Measurements from ENCODE around the gene NAGLU. TPM values are rescaled to one million over a fixed set of nuclear protein-coding genes. Genes with fewer than 3 reads are reported as not detected.

NAGLU gene
- total and polyA plus RNA-seq, 2 of the 13 experiments (the other 11 are each of a cell fraction or from before 2014, with no cell fraction given) = 28.2 to 40.1 TPM

- TF ChIP-seq ZNF510 (CRISPR knock-in tag; IDR thresholded peaks at IDR 0.05; ENCODE audit: low read depth) = no peak; the same call in 1 of the 2 replicates
- 0 out of 2 replicates have a peak, but pooled peaks have one; percentile 20 for TF ChIP-seq MAZ (IDR thresholded peaks at IDR 0.05; ENCODE audit: borderline replicate concordance, low read depth, low read length)
- peak; percentile 84 for TF ChIP-seq MAZ (CRISPR knock-in tag; IDR thresholded peaks at IDR 0.05; ENCODE audit: low read depth)
- no peak for TF ChIP-seq MXD1 (CRISPR knock-in tag; IDR thresholded peaks at IDR 0.05)
- TF ChIP-seq, protein P1, sequence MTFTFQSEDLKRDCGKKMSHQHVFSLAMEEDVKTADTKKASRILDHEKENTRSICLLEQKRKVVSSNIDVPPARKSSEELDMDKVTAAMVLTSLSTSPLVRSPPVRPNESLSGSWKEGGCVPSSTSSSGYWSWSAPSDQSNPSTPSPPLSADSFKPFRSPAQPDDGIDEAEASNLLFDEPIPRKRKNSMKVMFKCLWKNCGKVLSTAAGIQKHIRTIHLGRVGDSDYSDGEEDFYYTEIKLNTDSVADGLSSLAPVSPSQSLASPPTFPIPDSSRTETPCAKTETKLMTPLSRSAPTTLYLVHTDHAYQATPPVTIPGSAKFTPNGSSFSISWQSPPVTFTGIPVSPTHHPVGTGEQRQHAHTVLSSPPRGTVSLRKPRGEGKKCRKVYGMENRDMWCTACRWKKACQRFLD (CRISPR knock-in tag; IDR thresholded peaks at IDR 0.05; ENCODE audit: borderline replicate concordance) = no peak; the same call in 1 of the 2 replicates
- peak; percentile 60; the same call in 1 of the 2 replicates for TF ChIP-seq ZNF614 (CRISPR knock-in tag; IDR thresholded peaks at IDR 0.05; ENCODE audit: borderline replicate concordance)
- TF ChIP-seq ATAD3A (CRISPR knock-in tag; IDR thresholded peaks at IDR 0.05) = no peak
- TF ChIP-seq RFX3 (CRISPR knock-in tag; IDR thresholded peaks at IDR 0.05) = no peak
- peak; percentile 73; the same call in 1 of the 2 replicates for TF ChIP-seq KDM4B (CRISPR knock-in tag; IDR thresholded peaks at IDR 0.05)
- TF ChIP-seq, protein P2, sequence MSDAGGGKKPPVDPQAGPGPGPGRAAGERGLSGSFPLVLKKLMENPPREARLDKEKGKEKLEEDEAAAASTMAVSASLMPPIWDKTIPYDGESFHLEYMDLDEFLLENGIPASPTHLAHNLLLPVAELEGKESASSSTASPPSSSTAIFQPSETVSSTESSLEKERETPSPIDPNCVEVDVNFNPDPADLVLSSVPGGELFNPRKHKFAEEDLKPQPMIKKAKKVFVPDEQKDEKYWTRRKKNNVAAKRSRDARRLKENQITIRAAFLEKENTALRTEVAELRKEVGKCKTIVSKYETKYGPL (CRISPR knock-in tag; IDR thresholded peaks at IDR 0.05) = peak; percentile 15; the same call in 1 of the 2 replicates
- no peak for TF ChIP-seq TAF15 (IDR thresholded peaks at IDR 0.05; ENCODE audit: low read depth, low read length, poor library complexity, severe bottlenecking)
- peak; percentile 57; the same call in 1 of the 2 replicates for TF ChIP-seq GATA4 (IDR thresholded peaks at IDR 0.05; ENCODE audit: borderline replicate concordance, low read depth)
- 0 out of 2 replicates have a peak, but pooled peaks have one; percentile 64 for TF ChIP-seq ZNF563 (CRISPR knock-in tag; IDR thresholded peaks at IDR 0.05)
- peak; percentile 76 for TF ChIP-seq DRAP1 (CRISPR knock-in tag; IDR thresholded peaks at IDR 0.05)
- TF ChIP-seq, protein P3, sequence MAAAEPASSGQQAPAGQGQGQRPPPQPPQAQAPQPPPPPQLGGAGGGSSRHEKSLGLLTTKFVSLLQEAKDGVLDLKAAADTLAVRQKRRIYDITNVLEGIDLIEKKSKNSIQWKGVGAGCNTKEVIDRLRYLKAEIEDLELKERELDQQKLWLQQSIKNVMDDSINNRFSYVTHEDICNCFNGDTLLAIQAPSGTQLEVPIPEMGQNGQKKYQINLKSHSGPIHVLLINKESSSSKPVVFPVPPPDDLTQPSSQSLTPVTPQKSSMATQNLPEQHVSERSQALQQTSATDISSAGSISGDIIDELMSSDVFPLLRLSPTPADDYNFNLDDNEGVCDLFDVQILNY (CRISPR knock-in tag; conservative IDR thresholded peaks at IDR 0.05) = no peak; the same call in 1 of the 2 replicates
- TF ChIP-seq ZNF224 (CRISPR knock-in tag; IDR thresholded peaks at IDR 0.05) = peak; percentile 94
- TF ChIP-seq ZNF772 (CRISPR knock-in tag; IDR thresholded peaks at IDR 0.05) = peak; percentile 86; the same call in 1 of the 2 replicates
- peak; percentile 78; the same call in 1 of the 2 replicates for TF ChIP-seq TGIF2 (CRISPR knock-in tag; IDR thresholded peaks at IDR 0.05)
- peak; percentile 85; the same call in 1 of the 2 replicates for TF ChIP-seq RFXAP (CRISPR knock-in tag; IDR thresholded peaks at IDR 0.05; ENCODE audit: borderline replicate concordance)
- TF ChIP-seq NCOR1 (IDR thresholded peaks at IDR 0.05; ENCODE audit: borderline replicate concordance, low read length) = no peak; the same call in 1 of the 2 replicates
These were observed 25.9 kb downstream of the NAGLU start, which contains the start of gene COASY (continued) for GRCh38 chr17:42561897-42562387.

All from HepG2 (cell line).